Breast epithelium (tissue), 3 donors: ENCODE results near the gene NBPF3.

Experiments
- CTCF ChIP-seq, 3 donors: fragments of 450-650 bp; IDR thresholded peaks; one replicate each; pipeline ENCODE4 v1.5.1; 2016 to 2017; ENCODE audit warnings: antibody characterized with exemption in 3 of 3, mild to moderate bottlenecking in 3 of 3, moderate library complexity in 3 of 3
- POLR2A ChIP-seq: fragments of 450-650 bp; IDR thresholded peaks from one replicate; pipeline ENCODE4 v1.6.1; 2016; ENCODE audit warnings: antibody characterized with exemption, mild to moderate bottlenecking, moderate library complexity
- POLR2AphosphoS5 ChIP-seq, 3 donors: sonication (generic); formaldehyde crosslinking; IDR thresholded peaks; one replicate each; pipeline ENCODE4 v1.6.1; 2017; ENCODE audit warnings: antibody characterized with exemption in 3 of 3

GRCh38 chr1:21510113-21510493 is 70.2 kb downstream of the NBPF3 start:
- TF ChIP-seq CTCF (IDR thresholded peaks at IDR 0.05) (no peak), POLR2A (no peak), POLR2AphosphoS5 (IDR thresholded peaks at IDR 0.05) (no peak)
